B cell (primary cell): ENCODE data around the gene UNC5C. TPM values are rescaled to one million over a fixed set of nuclear protein-coding genes. Genes with fewer than 3 reads are reported as not detected.

Experiments
- ATAC-seq: fragments of 200-7000 bp; cut with Tn5 transposase; one replicate; pipeline ENCODE4 v1.10.0; 2021; ENCODE audit warnings: low read depth, mild to moderate bottlenecking, moderate number of reproducible peaks, moderate library complexity
- CTCF ChIA-PET: fragments of 350-600 bp; sonication (Branson Sonifier 250); formaldehyde crosslinking; loops from one replicate; lab custom pipeline; 2021; ENCODE audit warnings: antibody characterized with exemption, inconsistent platforms; lab: Charles Lee
- POLR2A ChIA-PET: fragments of 350-600 bp; sonication (Branson Sonifier 250); formaldehyde crosslinking; loops from one replicate; lab custom pipeline; 2021; ENCODE audit warnings: antibody characterized with exemption; lab: Charles Lee
- DNase-seq: peaks from one replicate; pipeline ENCODE4 v3.0.0; 2013
- H2AFZ ChIP-seq: 2 replicates; pipeline ENCODE4 v1.6.1; 2012; ENCODE audit warnings: mild to moderate bottlenecking, low read depth, low read length; ENCODE audit not compliant: insufficient read depth, poor library complexity, severe bottlenecking
- H3K27ac ChIP-seq, 2 donors: 1 replicate in 1 of 2; 2 replicates in 1 of 2; pipeline ENCODE4 v1.5.1; 2012 to 2013; ENCODE audit warnings: low read length in 2 of 2, mild to moderate bottlenecking in 2 of 2, moderate library complexity in 1 of 2
- H3K27me3 ChIP-seq, 4 experiments: fragments of 200-600 bp in 1 of 4; sonication (generic) in 1 of 4; replicated peaks in 1 of 4; 1 replicate in 2 of 4; 2 replicates in 2 of 4; pipeline versions ENCODE4 v1.6.1 to v1.7.0; 2013 to 2016; ENCODE audit warnings: low read length in 3 of 4, mild to moderate bottlenecking in 2 of 4, mixed read lengths in 1 of 4, moderate library complexity in 1 of 4; ENCODE audit not compliant: insufficient read depth in 4 of 4, control insufficient read depth in 3 of 4; ENCODE audit errors: control extremely low read depth in 1 of 4
- H3K36me3 ChIP-seq, 2 experiments: replicated peaks in 1 of 2; 1 replicate in 1 of 2; 2 replicates in 1 of 2; pipeline versions ENCODE4 v1.6.1 to v1.7.1; 2013; ENCODE audit warnings: low read length in 1 of 2; ENCODE audit not compliant: insufficient read depth in 2 of 2, control insufficient read depth in 1 of 2; ENCODE audit errors: control extremely low read depth in 1 of 2, extremely low read depth in 1 of 2
- H3K4me1 ChIP-seq, 2 donors: fragments of 200-600 bp in 1 of 2; sonication (generic) in 1 of 2; 1 replicate in 1 of 2; 2 replicates in 1 of 2; pipeline versions ENCODE4 v1.5.1 to v1.6.1; 2013 to 2017; ENCODE audit warnings: low read length in 2 of 2; ENCODE audit not compliant: control insufficient read depth in 2 of 2, insufficient read depth in 2 of 2
- H3K4me2 ChIP-seq: replicated peaks from 2 replicates; pipeline ENCODE3; 2012; ENCODE audit warnings: mild to moderate bottlenecking, low read depth, low read length; ENCODE audit not compliant: poor library complexity, severe bottlenecking
- H3K4me3 ChIP-seq, 5 experiments: fragments of 200-600 bp in 1 of 5; sonication (generic) in 1 of 5; 1 replicate in 3 of 5; 2 replicates in 2 of 5; pipeline versions ENCODE4 v1.5.1 to v1.7.0; 2011 to 2016; ENCODE audit warnings: low read length in 4 of 5, mild to moderate bottlenecking in 4 of 5, low read depth in 2 of 5, control low read depth in 1 of 5, moderate library complexity in 1 of 5; ENCODE audit not compliant: insufficient read depth in 1 of 5; ENCODE audit errors: control extremely low read depth in 1 of 5, extremely low read depth in 1 of 5
- H3K79me2 ChIP-seq: fragments of 200-600 bp; sonication (generic); one replicate; pipeline ENCODE4 v1.6.0; 2016; ENCODE audit warnings: low read length; ENCODE audit not compliant: control insufficient read depth, insufficient read depth
- H3K9ac ChIP-seq: fragments of 200-600 bp; sonication (generic); 2 replicates; pipeline ENCODE4 v1.6.1; 2017; ENCODE audit warnings: mild to moderate bottlenecking, low read length, moderate library complexity
- H3K9me3 ChIP-seq, 3 donors: one replicate each; pipeline versions ENCODE4 v1.6.1 to v1.7.1; 2013; ENCODE audit warnings: low read length in 2 of 3; ENCODE audit not compliant: control insufficient read depth in 2 of 3, insufficient read depth in 1 of 3; ENCODE audit errors: control extremely low read depth in 1 of 3
- H4K20me1 ChIP-seq: 2 replicates; pipeline ENCODE4 v1.6.0; 2012; ENCODE audit warnings: mild to moderate bottlenecking, low read length; ENCODE audit not compliant: insufficient read depth, control insufficient read depth, poor library complexity, severe bottlenecking
- H3K27ac Mint-ChIP-seq: one replicate; pipeline ENCODE4 v1.8.0; 2021; ENCODE audit warnings: mixed read lengths
- H3K27me3 Mint-ChIP-seq: one replicate; pipeline ENCODE4 v1.8.0; 2021; ENCODE audit warnings: mixed read lengths
- H3K4me1 Mint-ChIP-seq: one replicate; pipeline ENCODE4 v1.8.0; 2021; ENCODE audit warnings: mixed read lengths
- H3K4me3 Mint-ChIP-seq: one replicate; pipeline ENCODE4 v1.8.0; 2021; ENCODE audit warnings: mixed read lengths
- H3K9me3 Mint-ChIP-seq: one replicate; pipeline ENCODE4 v1.8.0; 2022; ENCODE audit warnings: mixed read lengths; ENCODE audit not compliant: insufficient read depth
- EZH2 ChIP-seq: IDR thresholded peaks from 2 replicates; pipeline ENCODE4 v1.6.1; 2012; ENCODE audit warnings: borderline replicate concordance, low read depth, mild to moderate bottlenecking, moderate library complexity, low read length; ENCODE audit not compliant: insufficient read depth, poor library complexity, severe bottlenecking
- WGBS: methylation state at CpG from one replicate; pipeline ENCODE4 v1.1.5; 2013; ENCODE audit warnings: missing lambda C conversion rate; ENCODE audit not compliant: insufficient coverage; 5-methylcytosine and 5-hydroxymethylcytosine counted together
- intact Hi-C: fragments of 100-400 bp; cut with micrococcal nuclease; formaldehyde crosslinking; loops from one replicate; pipeline ENCODE4 v1.10.0; 2022
- polyA plus RNA-seq: library from polyadenylated mRNA; depleted of rRNA; stranded (reverse); fragments of >200 nt; gene quantifications from 2 replicates; pipeline ENCODE4 v1.2.3, GENCODE V29; 2012
- total RNA-seq, 2 donors: library from RNA; stranded (reverse); fragments of 120-200 nt in 1 of 2; gene quantifications; 1 replicate in 1 of 2; 2 replicates in 1 of 2; pipeline versions ENCODE4 v1.2.3 to v1.2.4, GENCODE V29; 2013 to 2022
- TF ChIP-seq, protein P1 (sequence below): fragments of 200-600 bp; IDR thresholded peaks from one replicate; pipeline ENCODE4 v1.8.0; 2022; ENCODE audit warnings: antibody characterized with exemption, mild to moderate bottlenecking

The UNC5C gene
- total and polyA plus RNA-seq, 2 donors (not counting 1 experiment from before 2014, with no cell fraction given), result not detected

DNA sequence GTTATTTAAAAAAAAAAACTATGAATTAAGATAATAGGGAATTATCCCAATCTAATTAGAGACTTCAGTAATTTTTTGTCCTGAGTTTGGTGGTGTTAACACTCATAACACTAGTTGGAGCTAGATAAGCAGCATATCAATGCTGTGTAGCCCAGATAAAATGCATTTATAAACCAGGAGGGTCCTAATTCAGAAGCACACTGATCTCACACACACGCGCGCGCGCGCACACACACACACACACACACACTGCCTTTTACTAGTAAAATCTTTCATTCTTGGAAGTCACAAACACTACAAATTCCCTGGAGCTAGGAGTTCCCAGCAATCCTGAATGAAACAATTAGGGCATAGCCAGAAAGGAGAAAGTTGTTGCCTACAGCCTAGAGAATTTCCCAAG lies 3.2 kb downstream of the UNC5C start:
- no peak overlapping the region for H3K27ac ChIP-seq

More for the DNA sequence above, 3.2 kb downstream of the UNC5C start:
- 89% methylated on average over 3 of the region's 6 CpGs for WGBS
- peaks cover 0 to 9% of the 10 kb centered on the region in 2 donors for H3K4me1 ChIP-seq
- no peak overlapping the region for H3K27ac Mint-ChIP-seq
- peaks cover 0 to 14% (median 0%) of the 10 kb centered on the region in 3 donors for H3K9me3 ChIP-seq
- TF ChIP-seq, protein P1, sequence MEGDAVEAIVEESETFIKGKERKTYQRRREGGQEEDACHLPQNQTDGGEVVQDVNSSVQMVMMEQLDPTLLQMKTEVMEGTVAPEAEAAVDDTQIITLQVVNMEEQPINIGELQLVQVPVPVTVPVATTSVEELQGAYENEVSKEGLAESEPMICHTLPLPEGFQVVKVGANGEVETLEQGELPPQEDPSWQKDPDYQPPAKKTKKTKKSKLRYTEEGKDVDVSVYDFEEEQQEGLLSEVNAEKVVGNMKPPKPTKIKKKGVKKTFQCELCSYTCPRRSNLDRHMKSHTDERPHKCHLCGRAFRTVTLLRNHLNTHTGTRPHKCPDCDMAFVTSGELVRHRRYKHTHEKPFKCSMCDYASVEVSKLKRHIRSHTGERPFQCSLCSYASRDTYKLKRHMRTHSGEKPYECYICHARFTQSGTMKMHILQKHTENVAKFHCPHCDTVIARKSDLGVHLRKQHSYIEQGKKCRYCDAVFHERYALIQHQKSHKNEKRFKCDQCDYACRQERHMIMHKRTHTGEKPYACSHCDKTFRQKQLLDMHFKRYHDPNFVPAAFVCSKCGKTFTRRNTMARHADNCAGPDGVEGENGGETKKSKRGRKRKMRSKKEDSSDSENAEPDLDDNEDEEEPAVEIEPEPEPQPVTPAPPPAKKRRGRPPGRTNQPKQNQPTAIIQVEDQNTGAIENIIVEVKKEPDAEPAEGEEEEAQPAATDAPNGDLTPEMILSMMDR, result no peak
- no peak for TF ChIP-seq EZH2
- no peak for DNase-seq
- no peak overlapping the region for H3K9ac ChIP-seq
- peaks cover 10% of the 10 kb centered on the region for H3K4me1 Mint-ChIP-seq
- ATAC-seq, result no peak
- peaks cover 37% of the 10 kb centered on the region for H3K27me3 Mint-ChIP-seq
- H3K27me3 ChIP-seq, result peaks cover 0 to 31% (median 7%) of the 10 kb centered on the region in 4 experiments
- H3K36me3 ChIP-seq, result no peaks in the 10 kb centered on the region
- no peak overlapping the region for H3K4me3 ChIP-seq
- POLR2A ChIA-PET, result no interaction called here
- H3K79me2 ChIP-seq, result no peaks in the 10 kb centered on the region
- H3K9me3 Mint-ChIP-seq, result no peaks in the 10 kb centered on the region
- no peak overlapping the region for H3K4me3 Mint-ChIP-seq
- no peak overlapping the region for H3K4me2 ChIP-seq
- H2AFZ ChIP-seq, result no peak overlapping the region
- CTCF ChIA-PET, result no interaction called here
- no peaks in the 10 kb centered on the region for H4K20me1 ChIP-seq
- intact Hi-C loops, result no loop called here
